Activated CD8-positive, alpha-beta memory T cell treated with anti-CD3 and anti-CD28 coated beads, Interleukin-2, amount 50 U/mL, for 24 hours (primary cell): Measurements from ENCODE around the gene KRT8.
"Not testable (repeated sequence)": the region's sequence is repeated elsewhere in the genome, so short reads cannot be mapped to it uniquely, and the experiment has no call there.

Experiments used
- DNase-seq: peaks from one replicate; pipeline ENCODE4 v3.0.0-alpha.2; 2020; ENCODE audit errors: extremely low read depth

The KRT8 gene

DNA sequence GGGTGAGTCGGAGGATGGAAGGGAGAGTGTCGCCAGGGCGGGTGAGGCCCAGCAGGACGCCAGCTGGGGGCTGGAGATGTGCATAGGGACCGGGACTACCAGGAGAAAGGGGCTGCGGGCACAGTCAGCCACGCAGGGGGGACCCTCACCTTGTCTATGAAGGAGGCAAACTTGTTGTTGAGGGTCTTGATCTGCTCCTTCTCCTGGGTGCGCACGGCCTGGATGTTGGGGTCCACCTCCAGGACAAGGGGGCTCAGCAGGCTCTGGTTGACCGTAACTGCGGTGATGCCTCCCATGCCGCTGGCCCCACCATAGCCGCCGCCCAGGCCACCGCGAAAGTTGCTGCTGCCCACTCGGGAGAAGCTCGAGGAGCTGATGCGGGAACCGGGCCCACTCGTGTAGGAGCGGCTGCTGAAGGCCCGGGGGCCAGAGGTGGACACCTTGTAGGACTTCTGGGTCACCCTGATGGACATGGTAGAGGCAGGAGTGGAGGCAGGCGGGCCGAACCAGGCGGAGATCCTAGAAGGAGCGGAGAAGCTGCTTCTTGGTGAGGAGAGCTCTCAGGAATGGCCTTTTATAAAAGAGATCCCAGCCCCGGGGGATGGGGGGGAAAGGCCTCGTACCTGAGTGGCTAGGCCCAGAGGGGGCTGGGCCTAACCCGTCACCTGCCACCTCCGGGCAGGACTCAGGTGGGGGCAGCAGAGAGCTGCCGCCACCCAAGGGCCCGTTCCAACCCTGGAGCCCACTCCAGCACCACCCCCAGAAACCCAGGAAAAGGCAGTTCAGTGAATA lies at the start of gene KRT8:
TSS of gene KRT8 (minus strand) at position 568 of the 792 bp plus-strand sequence. CDS start at position 473, 95 bp downstream.
- DNase-seq, result not testable (repeated sequence)

GRCh38 chr12:52953181-52953841 lies 48.4 kb upstream of the KRT8 start:
- no peak for DNase-seq

- DNase-seq, result no peak
These were observed 47.4 kb upstream of the KRT8 start for GRCh38 chr12:52952076-52952801.

DNA sequence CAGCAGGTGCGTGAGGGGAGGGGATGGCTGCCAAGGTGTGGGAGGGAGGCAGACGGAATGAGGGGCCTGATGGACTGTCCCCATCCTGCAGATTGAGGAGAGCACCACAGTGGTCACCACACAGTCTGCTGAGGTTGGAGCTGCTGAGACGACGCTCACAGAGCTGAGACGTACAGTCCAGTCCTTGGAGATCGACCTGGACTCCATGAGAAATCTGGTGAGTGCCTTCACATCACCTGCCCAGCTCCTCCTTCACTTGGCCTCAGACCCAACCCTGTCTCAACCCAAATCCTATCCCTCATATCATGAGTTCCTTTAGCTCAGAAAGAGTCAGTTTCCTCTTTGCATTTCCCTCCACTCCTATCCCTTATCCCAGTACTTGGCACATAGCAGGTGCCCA lies 46.8 kb upstream of the KRT8 start:
- DNase-seq, result no peak

DNA sequence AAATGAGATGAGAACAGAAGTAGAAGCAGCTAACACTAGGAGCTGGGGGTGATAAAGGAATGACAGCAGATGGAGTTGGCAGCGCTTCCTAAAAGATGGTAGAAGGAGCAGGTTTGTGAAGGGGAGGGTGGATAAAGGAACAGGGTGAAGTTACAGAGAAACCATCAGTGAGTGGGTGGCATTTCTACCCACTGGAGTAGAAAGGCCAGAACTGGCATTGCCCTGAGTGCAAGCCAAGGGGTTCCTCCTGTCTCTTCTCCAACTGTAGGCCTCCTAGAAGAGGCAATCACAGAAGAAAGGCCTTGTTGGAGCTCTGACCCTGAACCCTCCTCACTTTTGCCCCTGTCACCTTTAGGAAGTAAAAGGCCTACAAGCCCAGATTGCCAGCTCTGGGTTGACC lies 46.2 kb upstream of the KRT8 start:
- no peak for DNase-seq

- DNase-seq, result no peak
These were observed 45.7 kb upstream of the KRT8 start for GRCh38 chr12:52950553-52950952.

- no peak for DNase-seq
These were observed 44.8 kb upstream of the KRT8 start for GRCh38 chr12:52949413-52950331.

DNA sequence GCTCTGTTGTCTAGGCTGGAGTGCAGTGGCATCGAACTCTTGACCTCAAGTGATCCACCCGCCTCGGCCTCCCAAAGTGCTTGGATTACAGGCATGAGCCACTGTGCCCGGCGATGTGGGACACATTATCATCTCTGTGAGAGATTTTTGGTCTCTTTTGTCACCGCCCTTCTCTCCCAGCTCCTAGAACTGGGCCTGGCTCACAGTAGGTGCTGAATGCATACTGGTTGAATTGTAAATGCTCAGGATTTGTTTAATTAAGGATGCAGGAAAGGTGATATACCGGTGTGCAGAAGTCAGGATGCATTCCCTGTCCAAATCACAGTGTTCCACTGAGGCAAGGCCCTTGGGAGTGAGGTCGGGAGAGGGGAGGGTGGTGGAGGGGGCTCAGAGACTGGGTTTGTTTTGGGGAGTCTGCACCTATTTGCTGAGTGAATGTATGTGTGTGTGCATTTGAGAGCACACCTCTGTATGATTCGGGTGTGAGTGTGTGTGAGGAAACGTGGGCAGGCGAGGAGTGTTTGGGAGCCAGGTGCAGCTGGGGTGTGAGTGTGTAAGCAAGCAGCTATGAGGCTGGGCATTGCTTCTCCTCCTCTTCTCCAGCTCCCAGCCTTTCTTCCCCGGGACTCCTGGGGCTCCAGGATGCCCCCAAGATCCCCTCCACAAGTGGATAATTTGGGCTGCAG lies 43.0 kb upstream of the KRT8 start:
- no peak for DNase-seq

DNA sequence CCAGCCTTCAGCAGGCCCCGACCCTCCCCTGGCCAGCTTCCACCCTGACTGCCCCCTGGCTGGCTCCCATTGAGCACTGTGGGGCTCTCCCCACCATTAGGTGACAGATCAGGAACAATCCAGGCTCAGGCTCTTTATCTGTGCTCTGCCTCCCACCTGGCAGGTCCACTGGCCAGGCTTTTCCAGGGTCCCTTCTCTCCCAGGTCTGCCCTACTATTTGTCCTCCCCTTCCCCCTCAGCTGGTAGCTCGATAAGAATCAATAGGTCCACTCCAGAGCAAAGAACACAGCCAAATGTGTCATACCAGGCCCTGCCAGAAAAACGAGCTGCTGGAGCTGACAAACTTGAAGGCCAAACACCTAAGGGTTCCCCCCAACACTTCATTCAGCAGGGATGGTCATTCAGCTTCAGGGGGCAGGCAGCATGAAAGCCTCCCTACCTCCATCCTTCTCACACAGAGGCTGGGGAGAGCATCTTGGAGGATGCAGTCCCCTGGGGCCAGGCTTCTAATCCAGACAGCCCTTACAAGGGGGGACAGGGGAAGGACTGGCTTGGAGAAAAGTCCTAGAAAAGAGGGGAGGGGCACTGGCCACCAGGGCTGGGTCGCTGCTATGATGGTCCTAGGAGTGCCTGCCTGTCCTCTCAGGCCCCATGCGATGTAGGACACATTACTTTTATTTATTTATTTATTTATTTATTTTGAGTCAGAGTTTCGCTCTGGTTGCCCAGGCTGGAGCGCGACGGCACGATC lies 42.1 kb upstream of the KRT8 start:
- DNase-seq, result no peak

DNA sequence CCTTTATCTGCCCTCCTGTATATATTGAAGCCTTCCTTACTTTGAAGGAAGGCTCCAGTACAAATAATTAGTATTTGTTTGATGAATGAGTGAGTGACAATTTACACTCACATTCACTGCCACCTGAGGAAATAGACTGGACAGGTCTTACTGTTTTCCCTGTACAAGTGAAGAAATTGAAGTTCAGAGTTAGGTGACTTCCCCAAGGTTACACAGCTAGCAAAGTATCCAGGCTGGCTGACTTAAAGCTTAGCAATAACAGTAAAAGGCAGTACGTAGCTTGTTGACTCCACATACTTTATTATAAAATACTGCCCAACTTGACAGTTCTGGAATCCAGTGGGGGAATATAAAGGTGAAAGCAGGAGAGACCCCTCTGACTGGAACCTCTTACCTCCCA lies 41.5 kb upstream of the KRT8 start:
- no peak for DNase-seq

- no peak for DNase-seq
These were observed 40.7 kb upstream of the KRT8 start for GRCh38 chr12:52945389-52946232.

DNA sequence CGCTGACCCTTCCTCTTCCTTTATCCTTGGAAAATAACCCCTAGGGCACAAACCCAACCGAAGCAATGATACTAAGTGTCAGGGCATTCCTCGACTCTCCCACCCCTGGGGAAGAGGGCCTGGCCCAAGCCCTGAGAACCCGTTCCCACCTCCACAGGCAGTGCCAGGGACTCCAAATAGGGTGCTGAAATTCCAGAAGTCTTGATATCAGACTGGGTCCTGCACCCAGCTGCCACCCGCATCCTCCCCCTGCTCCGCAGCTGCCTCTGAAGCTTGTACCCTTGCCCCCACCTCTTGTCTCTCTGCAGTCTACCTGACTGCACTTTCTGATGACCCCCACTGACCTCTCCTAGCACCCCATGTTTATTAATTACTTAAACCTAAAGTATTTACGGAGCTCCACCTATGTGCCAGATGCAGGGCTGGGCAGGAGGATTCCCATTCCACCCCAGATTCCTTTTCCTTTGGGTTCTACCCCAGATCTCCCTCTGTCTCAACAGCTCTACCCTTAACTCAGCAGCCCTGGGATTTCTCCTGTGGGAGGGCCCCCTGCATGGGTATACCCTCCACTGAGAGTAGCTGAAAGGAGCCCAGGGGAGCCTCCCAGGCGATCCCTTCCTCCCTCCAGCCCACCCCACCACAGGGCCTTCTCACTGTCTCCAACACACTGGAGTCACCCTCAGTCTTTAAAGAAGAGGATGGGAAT lies 40.0 kb upstream of the KRT8 start:
- DNase-seq, result no peak

DNA sequence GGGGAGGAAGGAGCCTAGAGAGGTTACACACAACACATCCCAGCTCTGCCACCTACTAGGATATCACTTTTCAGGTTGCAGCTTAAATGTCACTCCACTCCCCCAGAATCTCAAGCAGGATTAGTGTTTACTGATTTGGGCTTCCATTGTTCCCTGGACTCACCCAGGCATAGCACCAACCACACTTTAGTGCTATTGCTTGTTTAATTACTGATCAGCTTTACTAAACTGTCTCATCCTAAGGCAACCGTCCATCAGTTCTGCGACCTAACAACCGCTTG lies 38.0 kb upstream of the KRT8 start:
- no peak for DNase-seq

DNA sequence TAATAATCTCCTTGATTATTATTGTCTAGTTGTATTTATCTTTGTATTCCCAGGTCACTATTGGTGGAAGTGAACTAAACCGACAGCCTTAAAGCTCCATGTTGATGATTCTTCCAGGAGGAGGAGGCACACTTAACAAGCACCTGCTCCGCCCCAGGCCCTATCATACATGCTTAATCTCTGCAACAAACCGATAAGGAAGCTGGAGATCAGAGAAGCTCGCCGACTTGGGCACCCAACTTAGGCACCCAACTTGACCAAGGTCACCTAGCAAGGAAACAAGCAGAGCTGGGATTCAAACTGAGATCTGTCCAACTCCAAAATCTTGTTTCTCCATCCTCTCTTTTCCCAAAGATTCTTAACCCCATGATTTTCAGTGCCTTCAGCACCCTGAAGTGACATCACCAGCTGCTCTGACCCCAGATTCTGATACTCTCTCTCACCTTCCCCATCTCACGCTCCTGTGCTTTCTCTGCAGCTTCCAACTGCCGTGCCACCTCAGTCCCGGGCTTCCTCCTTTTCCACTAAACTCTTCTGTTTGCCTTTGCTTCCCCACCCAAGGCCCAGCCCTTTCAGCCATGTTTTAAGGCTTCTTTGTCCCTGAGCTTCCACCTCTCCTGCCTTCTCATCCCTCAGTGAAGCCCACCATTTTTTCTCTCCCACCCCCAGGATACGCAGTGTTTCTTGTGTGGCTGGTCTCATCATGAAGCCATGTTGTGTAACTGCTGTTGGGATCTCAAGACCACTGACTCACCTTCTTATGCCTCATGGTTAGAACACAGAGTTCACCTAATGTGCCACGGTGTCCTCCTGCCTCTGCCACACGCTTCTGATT lies 37.4 kb upstream of the KRT8 start:
- DNase-seq, result no peak

DNA sequence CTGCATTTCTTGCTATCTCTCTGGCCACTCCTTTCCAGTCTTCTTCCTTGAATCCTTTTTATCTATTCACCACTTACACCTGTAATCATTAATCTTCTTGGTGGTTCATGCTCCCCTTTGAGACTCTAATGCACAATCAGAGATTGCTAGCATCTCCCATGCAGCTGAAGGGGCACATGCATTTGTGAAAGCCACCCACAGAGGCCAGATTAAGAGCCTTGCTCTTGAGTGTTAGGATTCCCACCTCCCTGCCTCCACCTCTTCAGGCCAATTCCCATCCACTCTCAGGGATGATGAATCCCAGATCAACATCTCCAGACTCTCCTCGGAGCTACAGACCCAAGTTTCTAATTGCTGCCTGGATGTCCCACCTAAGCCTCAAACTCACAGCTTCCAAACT lies 24.7 kb upstream of the KRT8 start:
- no peak for DNase-seq

DNA sequence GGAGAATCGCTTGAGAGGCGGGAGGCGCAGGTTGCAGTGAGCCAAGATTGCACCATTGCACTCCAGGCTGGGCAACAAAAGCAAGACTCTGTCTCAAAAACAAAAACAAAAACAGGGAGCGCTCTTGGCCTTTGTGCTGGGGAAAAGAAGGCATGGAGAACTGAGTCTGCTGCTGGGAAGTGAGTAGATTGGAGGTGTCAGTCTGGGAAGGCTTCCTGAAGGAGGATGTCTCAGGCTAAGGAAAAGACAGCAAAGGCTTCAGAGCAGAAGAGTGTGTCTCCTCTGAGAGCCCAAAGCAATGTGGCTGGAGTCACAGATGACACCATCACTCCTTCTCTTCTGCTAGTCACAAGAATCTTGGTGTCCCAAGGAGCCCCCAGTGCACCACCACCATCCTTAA lies 23.1 kb upstream of the KRT8 start:
- DNase-seq, result no peak

GRCh38 chr12:52926596-52927234 lies 21.8 kb upstream of the KRT8 start:
- DNase-seq, result no peak
